A549 (cell line): ENCODE measurements around the gene PRKAR1B. TPM values are rescaled to one million over a fixed set of nuclear protein-coding genes. Genes with fewer than 3 reads are reported as not detected.

Experiments used
- ATAC-seq, 2 experiments: fragments of 200-7000 bp in 1 of 2; fragments of >200 bp in 1 of 2; cut with Nextera tagmentation in 1 of 2; cut with Tn5 transposase in 1 of 2; 3 replicates each; pipeline versions ENCODE4 v1.8.0 to v1.9.1; 2018 to 2020; ENCODE audit warnings: mild to moderate bottlenecking in 1 of 2, moderate library complexity in 1 of 2
- CTCF ChIA-PET: fragments of 300-600 bp; sonication (Branson Sonifier 250); formaldehyde crosslinking; extraction: SDS; loops from one replicate; lab custom pipeline; 2021; ENCODE audit warnings: antibody characterized with exemption, inconsistent platforms; lab: Yijun Ruan, JAX
- POLR2A ChIA-PET: fragments of 350-600 bp; formaldehyde crosslinking; extraction: SDS; loops from one replicate; lab custom pipeline; 2021; ENCODE audit warnings: antibody characterized with exemption, inconsistent platforms; lab: Yijun Ruan, JAX
- DNase-seq, 2 experiments: peaks; one replicate each; pipeline versions ENCODE4 v3.0.0 to v3.0.0-alpha.2; 2011 to 2016; ENCODE audit warnings: low read depth in 1 of 2, low spot score in 1 of 2
- FAIRE-seq: peaks from 2 replicates; lab custom pipeline; 2011; peaks lifted over from hg19 to GRCh38; lab: Jason Lieb, UNC
- H3K27ac ChIP-seq, 2 experiments: fragments of >200 bp; sonication (Bioruptor Twin); formaldehyde crosslinking; 3 replicates each; pipeline ENCODE4 v1.5.1; 2016 to 2017
- H3K4me1 ChIP-seq: fragments of >200 bp; sonication (Bioruptor Twin); formaldehyde crosslinking; 3 replicates; pipeline ENCODE4 v1.6.1; 2016
- H3K4me2 ChIP-seq: fragments of >200 bp; sonication (Bioruptor Twin); formaldehyde crosslinking; 3 replicates; pipeline ENCODE4 v1.6.1; 2016
- H3K4me3 ChIP-seq: fragments of >200 bp; sonication (Bioruptor Twin); formaldehyde crosslinking; 3 replicates; pipeline ENCODE4 v1.5.1; 2016
- H3K9me3 ChIP-seq: fragments of >200 bp; sonication (Bioruptor Twin); formaldehyde crosslinking; 3 replicates; pipeline ENCODE4 v1.6.1; 2016
- CBX2 ChIP-seq: fragments of 200-600 bp; sonication (generic); IDR thresholded peaks from 2 replicates; pipeline ENCODE4 v1.6.1; 2016; ENCODE audit warnings: low read depth, mild to moderate bottlenecking, borderline replicate concordance
- CEBPB ChIP-seq, 2 experiments: fragments of >200 bp in 1 of 2; sonication (Bioruptor Twin) in 1 of 2; formaldehyde crosslinking in 1 of 2; IDR thresholded peaks; 2 replicates each; pipeline ENCODE4 v1.6.1; 2012 to 2016
- CHD2 ChIP-seq: fragments of 150-350 bp; IDR thresholded peaks from 2 replicates; pipeline ENCODE4 v1.6.1; 2014; ENCODE audit warnings: low read length; ENCODE audit not compliant: partially characterized antibody
- CHD4 ChIP-seq: fragments of 200-600 bp; sonication (generic); IDR thresholded peaks from 2 replicates; pipeline ENCODE4 v1.6.1; 2016; ENCODE audit warnings: antibody characterized with exemption, mild to moderate bottlenecking, borderline replicate concordance
- EHMT2 ChIP-seq: fragments of 200-600 bp; sonication (generic); IDR thresholded peaks from 2 replicates; pipeline ENCODE4 v1.6.1; 2016; ENCODE audit warnings: antibody characterized with exemption, low read depth, mild to moderate bottlenecking, moderate library complexity
- ESRRA ChIP-seq: fragments of 150-350 bp; IDR thresholded peaks from 2 replicates; pipeline ENCODE4 v1.6.1; 2014; ENCODE audit warnings: mild to moderate bottlenecking, low read length, borderline replicate concordance
- FOSB ChIP-seq: fragments of 250-450 bp; sonication (Bioruptor Pico); IDR thresholded peaks from 2 replicates; pipeline ENCODE4 v1.5.0; 2020; ENCODE audit warnings: mild to moderate bottlenecking, moderate library complexity
- FOXS1 ChIP-seq: fragments of 250-450 bp; sonication (Bioruptor Pico); IDR thresholded peaks from 2 replicates; pipeline ENCODE4 v1.5.0; 2020; ENCODE audit warnings: mild to moderate bottlenecking, moderate library complexity
- GATA3 ChIP-seq: IDR thresholded peaks from 2 replicates; pipeline ENCODE4 v1.6.1; 2012; ENCODE audit warnings: borderline replicate concordance
- HDAC2 ChIP-seq: fragments of 200-600 bp; sonication (generic); IDR thresholded peaks from 2 replicates; pipeline ENCODE4 v1.6.1; 2016
- JUNB ChIP-seq: fragments of >200 bp; sonication (Bioruptor Twin); formaldehyde crosslinking; IDR thresholded peaks from 2 replicates; pipeline ENCODE4 v1.6.1; 2016
- KDM1A ChIP-seq: fragments of 200-600 bp; sonication (generic); IDR thresholded peaks from 2 replicates; pipeline ENCODE4 v1.6.1; 2016; ENCODE audit warnings: low read depth, mild to moderate bottlenecking
- PHF8 ChIP-seq: fragments of 200-600 bp; sonication (generic); IDR thresholded peaks from 2 replicates; pipeline ENCODE4 v1.6.1; 2016; ENCODE audit warnings: low read depth, mild to moderate bottlenecking, antibody characterized with exemption, moderate library complexity, borderline replicate concordance
- POLR2AphosphoS2 ChIP-seq: conservative IDR thresholded peaks from 2 replicates; pipeline ENCODE4 v1.6.1; 2012; ENCODE audit warnings: low read length, improper control_type of control experiment, inconsistent platforms
- RCOR1 ChIP-seq: fragments of 150-350 bp; IDR thresholded peaks from 2 replicates; pipeline ENCODE4 v1.6.1; 2014; ENCODE audit warnings: antibody characterized with exemption, low read length, low read depth
- SMC3 ChIP-seq: fragments of >200 bp; sonication (Bioruptor Twin); formaldehyde crosslinking; IDR thresholded peaks from 3 replicates; pipeline ENCODE4 v1.6.1; 2018; ENCODE audit warnings: inconsistent platforms
- ZC3H11A ChIP-seq: fragments of 450-650 bp; IDR thresholded peaks from 2 replicates; pipeline ENCODE4 v1.6.1; 2014; ENCODE audit warnings: antibody characterized with exemption, mild to moderate bottlenecking
- ZNF302 ChIP-seq: fragments of 250-450 bp; sonication (Bioruptor Pico); IDR thresholded peaks from 2 replicates; pipeline ENCODE4 v1.9.0; 2021; ENCODE audit warnings: inconsistent platforms, mild to moderate bottlenecking, moderate library complexity
- ZSCAN20 ChIP-seq: fragments of 250-450 bp; sonication (Bioruptor Pico); IDR thresholded peaks from 2 replicates; pipeline ENCODE4 v1.8.0; 2022; ENCODE audit warnings: mild to moderate bottlenecking, moderate library complexity
- WGBS: methylation state at CpG from one replicate; pipeline ENCODE4 v1.1.6; 2017; ENCODE audit errors: missing lambda C conversion rate; 5-methylcytosine and 5-hydroxymethylcytosine counted together
- polyA plus RNA-seq, 4 experiments: library from polyadenylated mRNA; depleted of rRNA in 3 of 4; stranded (reverse); fragments of >200 nt; fragmentation: RNase III in 1 of 4; extraction: RNeasy Plus Mini Kit Qiagen cat#74134 plus additional on column Dnase treatment in 1 of 4; gene quantifications; 2 replicates in 3 of 4; 3 replicates in 1 of 4; pipeline ENCODE4 v1.2.3, GENCODE V29; 2011 to 2017
- TF ChIP-seq, protein P1 (sequence below): fragments of >200 bp; sonication (Bioruptor Twin); formaldehyde crosslinking; IDR thresholded peaks from 3 replicates; pipeline ENCODE4 v1.5.1; 2016
- TF ChIP-seq, protein P2 (sequence below): IDR thresholded peaks from 2 replicates; pipeline ENCODE4 v1.6.1; 2012
- TF ChIP-seq, protein P3 (sequence below): fragments of 150-350 bp; IDR thresholded peaks from 2 replicates; pipeline ENCODE4 v1.6.1; 2014; ENCODE audit warnings: low read depth, mild to moderate bottlenecking, low read length
- TF ChIP-seq, protein P4 (sequence below): fragments of 250-450 bp; sonication (Bioruptor Pico); IDR thresholded peaks from 2 replicates; pipeline ENCODE4 v1.5.0; 2021; ENCODE audit warnings: mild to moderate bottlenecking, moderate library complexity, borderline replicate concordance

The PRKAR1B gene
- polyA plus RNA-seq, 2 of the 4 experiments (the other 2 are of a cell fraction) = 10.1 to 33.7 TPM

DNA sequence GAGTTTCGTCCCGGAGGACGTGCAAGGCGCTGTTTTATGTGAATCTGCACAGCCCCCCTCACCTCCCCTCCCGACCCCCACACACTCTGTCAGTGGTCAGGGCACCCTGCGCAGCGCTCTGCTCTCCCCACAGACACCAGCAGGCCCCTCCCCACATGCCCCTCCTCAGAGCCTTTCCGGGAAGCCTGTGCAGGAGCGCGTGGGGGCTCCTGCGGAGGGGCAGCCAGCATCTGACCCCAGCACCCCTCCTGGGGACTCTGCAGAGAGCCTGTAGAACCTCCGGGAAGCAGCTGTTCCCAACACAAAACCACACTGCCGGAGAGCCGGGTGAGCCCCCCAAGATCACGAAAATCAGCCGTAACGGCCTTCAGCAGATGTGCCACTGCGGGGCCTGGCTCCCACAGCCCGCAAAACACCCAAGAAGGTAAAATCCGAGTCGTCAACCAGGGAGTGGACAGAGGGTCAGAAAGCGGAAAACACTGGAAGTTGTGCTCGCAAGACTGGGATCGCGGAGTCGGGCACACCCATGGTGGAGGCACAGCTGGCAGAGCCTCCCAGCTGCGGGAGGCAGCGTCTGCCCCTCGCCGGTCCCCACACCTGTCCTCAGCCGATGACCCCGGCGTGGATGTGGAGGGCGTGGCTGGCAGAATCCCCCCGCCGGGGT is 153.7 kb downstream of the PRKAR1B start:
- ChIA-PET CTCF (interaction anchor here (1.1 kb wide), 1 partner anchor 12 kb away, joined by 3 read pairs; no protein-coding TSS in a partner anchor), POLR2A (no interaction called here)
- DNase-seq (no peak), FAIRE-seq (no peak), ATAC-seq (no peak)
- no peak overlapping the region for H3K4me2 ChIP-seq
- H3K27ac ChIP-seq = no peak overlapping the region
- no peaks in the 10 kb centered on the region for H3K4me1 ChIP-seq
- no peak for TF ChIP-seq ESRRA
- no peak for TF ChIP-seq ZC3H11A
- WGBS = 90% methylated on average over 32 of the region's 36 CpGs
- H3K4me3 ChIP-seq = no peak overlapping the region
- H3K9me3 ChIP-seq = no peaks in the 10 kb centered on the region

DNA sequence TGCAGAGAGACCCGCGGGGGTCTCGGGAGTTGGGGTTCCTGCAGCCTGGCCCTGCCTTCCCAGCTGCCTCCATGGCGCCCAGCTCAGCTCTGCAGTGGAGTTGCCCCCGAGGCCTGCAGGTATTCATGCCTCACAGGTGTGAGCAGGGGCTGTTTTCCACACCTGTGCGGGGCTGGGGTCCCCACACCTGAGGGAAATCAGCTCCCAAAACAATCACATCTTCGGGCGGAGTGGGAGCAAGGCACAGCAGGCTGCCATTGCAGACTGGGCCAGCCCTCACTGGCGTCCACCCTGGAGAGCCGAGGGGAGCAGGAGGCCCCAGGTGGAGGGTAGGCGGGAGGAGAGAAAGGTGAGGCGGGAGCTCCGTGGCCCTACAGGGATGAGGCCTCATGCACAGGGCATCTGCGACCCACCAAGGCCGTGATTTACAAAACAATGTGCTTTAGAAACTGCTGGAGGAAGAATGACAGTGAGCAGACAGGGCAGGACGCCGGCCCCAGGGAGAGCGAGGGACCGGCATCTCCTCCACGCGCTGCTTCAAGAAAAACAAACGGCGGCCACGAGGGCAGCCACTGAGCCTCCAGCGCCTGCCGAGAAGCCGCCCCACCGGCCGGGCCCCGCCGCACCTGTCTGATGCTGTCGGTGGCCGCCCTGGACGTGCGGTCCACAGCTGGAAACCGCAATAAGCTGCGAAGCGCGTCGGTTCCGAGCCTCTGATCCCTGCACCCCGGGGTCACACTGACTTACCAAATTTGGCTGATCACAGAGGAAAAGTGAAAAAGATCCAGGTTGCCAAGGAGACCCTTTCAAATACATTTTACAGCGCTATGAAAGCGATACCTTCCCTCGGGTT is 154.4 kb downstream of the PRKAR1B start:
- CTCF ChIA-PET = no interaction called here
- FAIRE-seq (no peak), ATAC-seq (no peak), DNase-seq (no peak)
- POLR2A ChIA-PET = no interaction called here
- no peak overlapping the region for H3K4me2 ChIP-seq
- H3K4me1 ChIP-seq = no peaks in the 10 kb centered on the region
- H3K9me3 ChIP-seq = no peaks in the 10 kb centered on the region
- 86% methylated on average over 45 of the region's 45 CpGs for WGBS
- TF ChIP-seq, protein P1, sequence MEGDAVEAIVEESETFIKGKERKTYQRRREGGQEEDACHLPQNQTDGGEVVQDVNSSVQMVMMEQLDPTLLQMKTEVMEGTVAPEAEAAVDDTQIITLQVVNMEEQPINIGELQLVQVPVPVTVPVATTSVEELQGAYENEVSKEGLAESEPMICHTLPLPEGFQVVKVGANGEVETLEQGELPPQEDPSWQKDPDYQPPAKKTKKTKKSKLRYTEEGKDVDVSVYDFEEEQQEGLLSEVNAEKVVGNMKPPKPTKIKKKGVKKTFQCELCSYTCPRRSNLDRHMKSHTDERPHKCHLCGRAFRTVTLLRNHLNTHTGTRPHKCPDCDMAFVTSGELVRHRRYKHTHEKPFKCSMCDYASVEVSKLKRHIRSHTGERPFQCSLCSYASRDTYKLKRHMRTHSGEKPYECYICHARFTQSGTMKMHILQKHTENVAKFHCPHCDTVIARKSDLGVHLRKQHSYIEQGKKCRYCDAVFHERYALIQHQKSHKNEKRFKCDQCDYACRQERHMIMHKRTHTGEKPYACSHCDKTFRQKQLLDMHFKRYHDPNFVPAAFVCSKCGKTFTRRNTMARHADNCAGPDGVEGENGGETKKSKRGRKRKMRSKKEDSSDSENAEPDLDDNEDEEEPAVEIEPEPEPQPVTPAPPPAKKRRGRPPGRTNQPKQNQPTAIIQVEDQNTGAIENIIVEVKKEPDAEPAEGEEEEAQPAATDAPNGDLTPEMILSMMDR = no peak
- TF ChIP-seq HDAC2 = no peak
- TF ChIP-seq, protein P2, sequence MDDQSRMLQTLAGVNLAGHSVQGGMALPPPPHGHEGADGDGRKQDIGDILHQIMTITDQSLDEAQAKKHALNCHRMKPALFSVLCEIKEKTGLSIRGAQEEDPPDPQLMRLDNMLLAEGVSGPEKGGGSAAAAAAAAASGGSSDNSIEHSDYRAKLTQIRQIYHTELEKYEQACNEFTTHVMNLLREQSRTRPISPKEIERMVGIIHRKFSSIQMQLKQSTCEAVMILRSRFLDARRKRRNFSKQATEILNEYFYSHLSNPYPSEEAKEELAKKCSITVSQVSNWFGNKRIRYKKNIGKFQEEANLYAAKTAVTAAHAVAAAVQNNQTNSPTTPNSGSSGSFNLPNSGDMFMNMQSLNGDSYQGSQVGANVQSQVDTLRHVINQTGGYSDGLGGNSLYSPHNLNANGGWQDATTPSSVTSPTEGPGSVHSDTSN = no peak
- TF ChIP-seq EHMT2 = no peak
- TF ChIP-seq FOSB (CRISPR knock-in tag) = no peak
- TF ChIP-seq, protein P3, sequence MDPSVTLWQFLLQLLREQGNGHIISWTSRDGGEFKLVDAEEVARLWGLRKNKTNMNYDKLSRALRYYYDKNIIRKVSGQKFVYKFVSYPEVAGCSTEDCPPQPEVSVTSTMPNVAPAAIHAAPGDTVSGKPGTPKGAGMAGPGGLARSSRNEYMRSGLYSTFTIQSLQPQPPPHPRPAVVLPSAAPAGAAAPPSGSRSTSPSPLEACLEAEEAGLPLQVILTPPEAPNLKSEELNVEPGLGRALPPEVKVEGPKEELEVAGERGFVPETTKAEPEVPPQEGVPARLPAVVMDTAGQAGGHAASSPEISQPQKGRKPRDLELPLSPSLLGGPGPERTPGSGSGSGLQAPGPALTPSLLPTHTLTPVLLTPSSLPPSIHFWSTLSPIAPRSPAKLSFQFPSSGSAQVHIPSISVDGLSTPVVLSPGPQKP = no peak
- TF ChIP-seq POLR2AphosphoS2 = no peak
- TF ChIP-seq CHD2 = no peak
- H3K4me3 ChIP-seq = no peak overlapping the region
- H3K27ac ChIP-seq = no peak overlapping the region

DNA sequence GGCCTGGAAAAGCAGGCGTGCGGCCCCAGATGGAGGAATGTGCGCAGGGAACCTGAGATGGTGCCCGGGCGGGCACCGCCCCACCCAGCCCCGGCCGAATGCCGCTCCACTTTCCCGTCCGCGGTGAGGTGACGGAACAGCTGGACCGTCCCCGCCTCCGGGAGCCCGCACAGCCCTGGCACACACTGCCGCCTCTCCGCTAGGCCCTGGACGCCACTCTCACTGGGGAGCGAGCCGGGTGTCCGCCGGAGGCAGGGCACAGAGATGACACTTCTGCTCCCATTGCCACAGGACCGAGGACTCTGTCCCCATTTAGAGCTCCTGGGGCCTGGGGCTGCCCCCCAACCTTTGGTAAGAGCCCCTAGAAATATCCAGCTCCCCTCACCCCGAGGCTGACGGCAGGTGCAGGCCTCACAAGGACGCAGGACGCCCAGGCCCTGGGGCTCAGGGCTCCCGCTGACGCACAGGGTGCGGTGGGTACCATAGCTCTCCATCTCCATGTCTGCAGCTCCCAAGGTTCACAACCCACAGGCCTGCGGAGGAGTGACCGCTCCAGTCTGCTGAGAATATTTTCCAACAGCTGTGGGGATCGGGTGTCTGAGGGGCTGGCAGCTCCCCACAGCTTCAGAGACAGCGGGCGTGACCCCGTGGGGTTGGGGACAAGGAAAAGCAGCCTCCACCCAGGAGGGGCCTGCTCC is 155.2 kb downstream of the PRKAR1B start:
- no peak for DNase-seq
- Histone ChIP-seq H3K9me3 (no peaks in the 10 kb centered on the region), H3K27ac (no peak overlapping the region), H3K4me2 (no peak overlapping the region), H3K4me3 (no peak overlapping the region), H3K4me1 (no peaks in the 10 kb centered on the region)
- CTCF ChIA-PET = interaction anchor here (0.6 to 1.5 kb wide), 2 partner anchors 19 to 324 kb away, joined by 3 to 4 read pairs; no protein-coding TSS in a partner anchor
- POLR2A ChIA-PET = no interaction called here
- TF ChIP-seq ZNF302 (no peak), CHD4 (no peak), RCOR1 (no peak), JUNB (no peak), CHD2 (no peak), KDM1A (no peak), ZSCAN20 (CRISPR knock-in tag) (no peak), PHF8 (no peak), FOXS1 (CRISPR knock-in tag) (no peak), CBX2 (no peak), GATA3 (no peak), SMC3 (no peak), FOSB (CRISPR knock-in tag) (no peak), CEBPB (IDR thresholded peaks at IDR 0.05) (no peak), POLR2AphosphoS2 (no peak)
- TF ChIP-seq, protein P2 = no peak
- TF ChIP-seq, protein P4, sequence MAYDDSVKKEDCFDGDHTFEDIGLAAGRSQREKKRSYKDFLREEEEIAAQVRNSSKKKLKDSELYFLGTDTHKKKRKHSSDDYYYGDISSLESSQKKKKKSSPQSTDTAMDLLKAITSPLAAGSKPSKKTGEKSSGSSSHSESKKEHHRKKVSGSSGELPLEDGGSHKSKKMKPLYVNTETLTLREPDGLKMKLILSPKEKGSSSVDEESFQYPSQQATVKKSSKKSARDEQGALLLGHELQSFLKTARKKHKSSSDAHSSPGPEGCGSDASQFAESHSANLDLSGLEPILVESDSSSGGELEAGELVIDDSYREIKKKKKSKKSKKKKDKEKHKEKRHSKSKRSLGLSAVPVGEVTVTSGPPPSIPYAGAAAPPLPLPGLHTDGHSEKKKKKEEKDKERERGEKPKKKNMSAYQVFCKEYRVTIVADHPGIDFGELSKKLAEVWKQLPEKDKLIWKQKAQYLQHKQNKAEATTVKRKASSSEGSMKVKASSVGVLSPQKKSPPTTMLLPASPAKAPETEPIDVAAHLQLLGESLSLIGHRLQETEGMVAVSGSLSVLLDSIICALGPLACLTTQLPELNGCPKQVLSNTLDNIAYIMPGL (CRISPR knock-in tag) = no peak
- no peak for ATAC-seq
- 94% methylated on average over 38 of the region's 38 CpGs for WGBS
- no peak for FAIRE-seq
